CD14-positive monocyte (primary cell): ENCODE measurements around the gene PODN. TPM values are rescaled to one million over a fixed set of nuclear protein-coding genes. Genes with fewer than 3 reads are reported as not detected.

Source experiments
- DNase-seq, 3 donors: peaks; one replicate each; pipeline ENCODE4 v3.0.0-alpha.2; 2011 to 2022
- H2AFZ ChIP-seq: 2 replicates; pipeline ENCODE4 v1.6.0; 2012; ENCODE audit warnings: mild to moderate bottlenecking, low read depth, low read length, inconsistent platforms; ENCODE audit not compliant: insufficient read depth, poor library complexity, severe bottlenecking
- H3K27ac ChIP-seq, 2 donors: 1 replicate in 1 of 2; 2 replicates in 1 of 2; pipeline ENCODE4 v1.5.1; 2012 to 2013; ENCODE audit warnings: low read length in 2 of 2, control low read depth in 1 of 2, inconsistent platforms in 1 of 2, low read depth in 1 of 2, mild to moderate bottlenecking in 1 of 2
- H3K27me3 ChIP-seq, 2 donors: one replicate each; pipeline versions ENCODE4 v1.6.0 to v1.6.1; 2011 to 2013; ENCODE audit warnings: low read length in 2 of 2; ENCODE audit not compliant: control insufficient read depth in 2 of 2, insufficient read depth in 2 of 2
- H3K36me3 ChIP-seq, 2 donors: replicated peaks in 1 of 2; 1 replicate in 1 of 2; 2 replicates in 1 of 2; pipeline versions ENCODE4 v1.5.1 to v1.6.1; 2012 to 2013; ENCODE audit warnings: low read length in 2 of 2, control low read depth in 1 of 2, inconsistent platforms in 1 of 2, mild to moderate bottlenecking in 1 of 2; ENCODE audit not compliant: insufficient read depth in 2 of 2, control insufficient read depth in 1 of 2
- H3K4me1 ChIP-seq, 2 donors: 1 replicate in 1 of 2; 2 replicates in 1 of 2; pipeline versions ENCODE4 v1.5.1 to v1.6.1; 2012 to 2013; ENCODE audit warnings: low read length in 2 of 2, control low read depth in 1 of 2, inconsistent platforms in 1 of 2, mild to moderate bottlenecking in 1 of 2, moderate library complexity in 1 of 2; ENCODE audit not compliant: insufficient read depth in 2 of 2, control insufficient read depth in 1 of 2
- H3K4me2 ChIP-seq: replicated peaks from 2 replicates; pipeline ENCODE3; 2012; ENCODE audit warnings: low read length, moderate library complexity, mild to moderate bottlenecking; ENCODE audit not compliant: poor library complexity, severe bottlenecking; ENCODE audit errors: extremely low read depth
- H3K4me3 ChIP-seq, 3 experiments: fragments of 200-600 bp in 1 of 3; sonication (generic) in 1 of 3; replicated peaks in 1 of 3; 1 replicate in 2 of 3; 2 replicates in 1 of 3; pipeline ENCODE4 v1.5.1; 2011 to 2013; ENCODE audit warnings: low read length in 3 of 3, mild to moderate bottlenecking in 3 of 3, control low read depth in 2 of 3, low read depth in 2 of 3, inconsistent platforms in 1 of 3, moderate library complexity in 1 of 3
- H3K79me2 ChIP-seq: 2 replicates; pipeline ENCODE4 v1.6.0; 2012; ENCODE audit warnings: mild to moderate bottlenecking, control low read depth, inconsistent platforms, low read length, moderate library complexity; ENCODE audit not compliant: insufficient read depth
- H3K9ac ChIP-seq: 2 replicates; pipeline ENCODE4 v1.6.0; 2017; ENCODE audit warnings: low read length, mild to moderate bottlenecking; ENCODE audit not compliant: insufficient read depth, poor library complexity, severe bottlenecking
- H3K9me3 ChIP-seq, 2 donors: replicated peaks in 1 of 2; 1 replicate in 1 of 2; 2 replicates in 1 of 2; pipeline versions ENCODE4 v1.5.1 to v1.6.1; 2012 to 2013; ENCODE audit warnings: low read length in 2 of 2, control low read depth in 1 of 2; ENCODE audit not compliant: control insufficient read depth in 1 of 2, insufficient read depth in 1 of 2
- H4K20me1 ChIP-seq: 2 replicates; pipeline ENCODE4 v1.6.0; 2012; ENCODE audit warnings: mild to moderate bottlenecking, low read length, control low read depth, moderate library complexity; ENCODE audit not compliant: insufficient read depth
- H3K27ac Mint-ChIP-seq, 7 donors: one replicate each; pipeline ENCODE4 v1.8.0; 2020; ENCODE audit warnings: mild to moderate bottlenecking in 7 of 7, mixed read lengths in 7 of 7, moderate library complexity in 6 of 7, inconsistent platforms in 2 of 7
- H3K27me3 Mint-ChIP-seq, 3 donors: one replicate each; pipeline ENCODE4 v1.8.0; 2021 to 2022; ENCODE audit warnings: low read depth in 3 of 3, mild to moderate bottlenecking in 3 of 3, mixed read lengths in 3 of 3, moderate library complexity in 3 of 3, inconsistent platforms in 1 of 3
- H3K36me3 Mint-ChIP-seq, 2 donors: one replicate each; pipeline ENCODE4 v1.8.0; 2020; ENCODE audit warnings: mixed read lengths in 2 of 2, inconsistent platforms in 1 of 2, mild to moderate bottlenecking in 1 of 2
- H3K4me1 Mint-ChIP-seq: one replicate; pipeline ENCODE4 v1.8.0; 2020; ENCODE audit warnings: mild to moderate bottlenecking, mixed read lengths
- H3K4me3 Mint-ChIP-seq, 2 donors: one replicate each; pipeline ENCODE4 v1.8.0; 2020; ENCODE audit warnings: mild to moderate bottlenecking in 2 of 2, mixed read lengths in 2 of 2, moderate library complexity in 1 of 2
- H3K9me3 Mint-ChIP-seq, 7 donors: one replicate each; pipeline ENCODE4 v1.8.0; 2020 to 2022; ENCODE audit warnings: mixed read lengths in 7 of 7, mild to moderate bottlenecking in 6 of 7, moderate library complexity in 6 of 7, inconsistent platforms in 2 of 7
- CTCF ChIP-seq: fragments of 200-600 bp; IDR thresholded peaks from one replicate; pipeline ENCODE4 v1.8.0; 2022; ENCODE audit warnings: antibody characterized with exemption, mild to moderate bottlenecking
- WGBS: methylation state at CpG from one replicate; pipeline ENCODE4 v1.1.5; 2013; ENCODE audit warnings: missing lambda C conversion rate; ENCODE audit not compliant: insufficient coverage; 5-methylcytosine and 5-hydroxymethylcytosine counted together
- intact Hi-C, 2 donors: fragments of 100-400 bp; cut with micrococcal nuclease; formaldehyde crosslinking; loops; one replicate each; pipeline versions ENCODE4 v1.15.0 to v1.15.1; 2023
- polyA plus RNA-seq, 3 donors: library from polyadenylated mRNA; depleted of rRNA in 1 of 3; unstranded in 2 of 3; stranded (reverse) in 1 of 3; fragments of 300-500 nt in 2 of 3; fragments of >200 nt in 1 of 3; fragmentation: Illumina TruSeq in 2 of 3; gene quantifications; 1 replicate in 2 of 3; 2 replicates in 1 of 3; pipeline ENCODE4 v1.2.3, GENCODE V29; 2012 to 2021

Gene PODN
- polyA plus RNA-seq, 3 donors = not detected

GRCh38 chr1:53131590-53131938 is 69.6 kb downstream of the PODN start:
- H2AFZ ChIP-seq = no peak overlapping the region
- no peak overlapping the region for H3K4me2 ChIP-seq
- H3K79me2 ChIP-seq = no peaks in the 10 kb centered on the region
- Mint-ChIP-seq H3K27me3 (peaks cover 0 to 7% (median 0%) of the 10 kb centered on the region in 3 donors), H3K4me1 (peaks cover 5% of the 10 kb centered on the region), H3K4me3 (no peak overlapping the region), H3K9me3 (peaks cover 0 to 8% (median 0%) of the 10 kb centered on the region in 7 donors), H3K36me3 (no peaks in the 10 kb centered on the region), H3K27ac (peak overlapping the region in 1 of 7 donors; percentile 51)
- H3K27me3 ChIP-seq = no peaks in the 10 kb centered on the region
- DNase-seq = no peak
- no peaks in the 10 kb centered on the region for H3K36me3 ChIP-seq
- H3K4me1 ChIP-seq = no peaks in the 10 kb centered on the region
- H3K9me3 ChIP-seq = peaks cover 0 to 4% of the 10 kb centered on the region in 2 donors
- 98% methylated on average over 2 of the region's 2 CpGs for WGBS
- no peak overlapping the region for H3K9ac ChIP-seq
- no peak overlapping the region for H3K27ac ChIP-seq
- H4K20me1 ChIP-seq = no peaks in the 10 kb centered on the region
- no peak for TF ChIP-seq CTCF
- intact Hi-C loops = no loop called here
- no peak overlapping the region for H3K4me3 ChIP-seq

GRCh38 chr1:53132176-53132575 is 70.2 kb downstream of the PODN start:
- 97% methylated on average over 8 of the region's 8 CpGs for WGBS
- Histone ChIP-seq H3K27ac (no peak overlapping the region), H3K4me2 (no peak overlapping the region), H3K79me2 (no peaks in the 10 kb centered on the region), H3K27me3 (no peaks in the 10 kb centered on the region), H3K4me3 (no peak overlapping the region), H2AFZ (no peak overlapping the region), H4K20me1 (no peaks in the 10 kb centered on the region), H3K9me3 (peaks cover 0 to 10% of the 10 kb centered on the region in 2 donors), H3K36me3 (no peaks in the 10 kb centered on the region), H3K4me1 (no peaks in the 10 kb centered on the region), H3K9ac (no peak overlapping the region)
- peaks cover 5% of the 10 kb centered on the region for H3K4me1 Mint-ChIP-seq
- no peak overlapping the region for H3K4me3 Mint-ChIP-seq
- H3K27me3 Mint-ChIP-seq = peaks cover 0 to 7% (median 0%) of the 10 kb centered on the region in 3 donors
- no peak for TF ChIP-seq CTCF
- no peak for DNase-seq
- H3K36me3 Mint-ChIP-seq = no peaks in the 10 kb centered on the region
- intact Hi-C loops = no loop called here
- no peak overlapping the region for H3K27ac Mint-ChIP-seq
- peaks cover 0 to 10% (median 2%) of the 10 kb centered on the region in 7 donors for H3K9me3 Mint-ChIP-seq
